DND-41 (cell line): ENCODE results near the gene TRDMT1.

Source experiments
- CTCF ChIP-seq: IDR thresholded peaks from 2 replicates; pipeline ENCODE4 v1.5.1; 2012; ENCODE audit warnings: borderline replicate concordance, low read length, moderate library complexity, mild to moderate bottlenecking; ENCODE audit not compliant: poor library complexity, severe bottlenecking; ENCODE audit errors: extremely low read depth
- EZH2 ChIP-seq: IDR thresholded peaks from 3 replicates; pipeline ENCODE4 v1.6.1; 2012; ENCODE audit warnings: borderline replicate concordance, low read depth, mild to moderate bottlenecking, moderate library complexity, low read length, inconsistent platforms; ENCODE audit not compliant: severe bottlenecking

GRCh38 chr10:17174626-17175025 is 26.8 kb downstream of the TRDMT1 start:
- TF ChIP-seq CTCF (no peak), EZH2 (no peak)
